ENCODE measurements around the gene IGSF10. TPM values are rescaled to one million over a fixed set of nuclear protein-coding genes. Genes with fewer than 3 reads are reported as not detected.
"Not testable (repeated sequence)": the region's sequence is repeated elsewhere in the genome, so short reads cannot be mapped to it uniquely, and the experiment has no call there.

The IGSF10 gene
- total RNA-seq = 23.2 TPM
- polyA plus RNA-seq = 9.8 TPM

GRCh38 chr3:151460774-151461450, at the start of gene IGSF10:
TSS of gene IGSF10 (minus strand) at chr3:151461061. CDS start at chr3:151458709, 2,352 bp downstream.
- no peaks in the 10 kb centered on the region for H3K4me1 ChIP-seq (ENCODE audit: insufficient read depth)
- H3K4me3 ChIP-seq (ENCODE audit: low read depth, low read length) = peak within 1 kb of the TSS; percentile 35
- DNase-seq (ENCODE audit: extremely low spot score) = no peak
- 12% methylated on average over 40 of the region's 40 CpGs for WGBS
- no peak within 1 kb of the TSS for H3K27ac ChIP-seq (ENCODE audit: low read depth)
- H3K36me3 ChIP-seq (ENCODE audit: insufficient read depth) = no peaks in the 10 kb centered on the region

- not testable (repeated sequence) for H3K27ac ChIP-seq (ENCODE audit: low read depth); H3K4me3 ChIP-seq (ENCODE audit: low read depth, low read length); H3K4me1 ChIP-seq (ENCODE audit: insufficient read depth); H3K36me3 ChIP-seq (ENCODE audit: insufficient read depth); DNase-seq (ENCODE audit: extremely low spot score)
- 94% methylated on average over 11 of the region's 11 CpGs for WGBS
These were observed 48.7 kb upstream of the IGSF10 start for GRCh38 chr3:151509468-151510135.

GRCh38 chr3:151504606-151505005, 43.7 kb upstream of the IGSF10 start:
- no peak for DNase-seq (ENCODE audit: extremely low spot score)
- no peak overlapping the region for H3K27ac ChIP-seq (ENCODE audit: low read depth)
- no peaks in the 10 kb centered on the region for H3K4me1 ChIP-seq (ENCODE audit: insufficient read depth)
- WGBS = 84% methylated on average over 2 of the region's 2 CpGs
- H3K36me3 ChIP-seq (ENCODE audit: insufficient read depth) = no peaks in the 10 kb centered on the region
- H3K4me3 ChIP-seq (ENCODE audit: low read depth, low read length) = no peak overlapping the region

- 71% methylated on average over 1 of the region's 1 CpG for WGBS
- Histone ChIP-seq H3K27ac (ENCODE audit: low read depth) (no peak overlapping the region), H3K36me3 (ENCODE audit: insufficient read depth) (no peaks in the 10 kb centered on the region), H3K4me1 (ENCODE audit: insufficient read depth) (no peaks in the 10 kb centered on the region), H3K4me3 (ENCODE audit: low read depth, low read length) (no peak overlapping the region)
- DNase-seq (ENCODE audit: extremely low spot score) = no peak
These were observed 42.2 kb upstream of the IGSF10 start for GRCh38 chr3:151503074-151503473.

GRCh38 chr3:151501923-151502632, 41.2 kb upstream of the IGSF10 start:
- Histone ChIP-seq H3K4me1 (ENCODE audit: insufficient read depth) (no peaks in the 10 kb centered on the region), H3K27ac (ENCODE audit: low read depth) (peak overlapping the region; percentile 10), H3K4me3 (ENCODE audit: low read depth, low read length) (no peak overlapping the region), H3K36me3 (ENCODE audit: insufficient read depth) (no peaks in the 10 kb centered on the region)
- 40% methylated on average over 4 of the region's 4 CpGs for WGBS
- no peak for DNase-seq (ENCODE audit: extremely low spot score)

GRCh38 chr3:151501171-151501922, 40.5 kb upstream of the IGSF10 start:
- H3K27ac ChIP-seq (ENCODE audit: low read depth) = no peak overlapping the region
- no peaks in the 10 kb centered on the region for H3K36me3 ChIP-seq (ENCODE audit: insufficient read depth)
- 65% methylated on average over 5 of the region's 5 CpGs for WGBS
- no peak for DNase-seq (ENCODE audit: extremely low spot score)
- no peaks in the 10 kb centered on the region for H3K4me1 ChIP-seq (ENCODE audit: insufficient read depth)
- no peak overlapping the region for H3K4me3 ChIP-seq (ENCODE audit: low read depth, low read length)

GRCh38 chr3:151499168-151499567, 38.3 kb upstream of the IGSF10 start:
- no peaks in the 10 kb centered on the region for H3K36me3 ChIP-seq (ENCODE audit: insufficient read depth)
- no peak overlapping the region for H3K4me3 ChIP-seq (ENCODE audit: low read depth, low read length)
- no peaks in the 10 kb centered on the region for H3K4me1 ChIP-seq (ENCODE audit: insufficient read depth)
- no peak for DNase-seq (ENCODE audit: extremely low spot score)
- no peak overlapping the region for H3K27ac ChIP-seq (ENCODE audit: low read depth)
- 37% methylated on average over 3 of the region's 3 CpGs for WGBS

GRCh38 chr3:151491525-151491924, 30.7 kb upstream of the IGSF10 start:
- no peak for DNase-seq (ENCODE audit: extremely low spot score)
- no peak overlapping the region for H3K4me3 ChIP-seq (ENCODE audit: low read depth, low read length)
- 50% methylated on average over 2 of the region's 2 CpGs for WGBS

GRCh38 chr3:151487833-151488232, 27.0 kb upstream of the IGSF10 start:
- DNase-seq (ENCODE audit: extremely low spot score); H3K36me3 ChIP-seq (ENCODE audit: insufficient read depth); H3K4me3 ChIP-seq (ENCODE audit: low read depth, low read length); H3K4me1 ChIP-seq (ENCODE audit: insufficient read depth); H3K27ac ChIP-seq (ENCODE audit: low read depth): not testable (repeated sequence)

More at GRCh38 chr3:151491525-151491924, 30.7 kb upstream of the IGSF10 start:
- Histone ChIP-seq H3K27ac (ENCODE audit: low read depth) (no peak overlapping the region), H3K4me1 (ENCODE audit: insufficient read depth) (no peaks in the 10 kb centered on the region), H3K36me3 (ENCODE audit: insufficient read depth) (no peaks in the 10 kb centered on the region)

GRCh38 chr3:151483961-151484520, 23.2 kb upstream of the IGSF10 start:
- H3K4me3 ChIP-seq (ENCODE audit: low read depth, low read length) = no peak overlapping the region
- 87% methylated on average over 6 of the region's 6 CpGs for WGBS
- DNase-seq (ENCODE audit: extremely low spot score) = no peak
- H3K27ac ChIP-seq (ENCODE audit: low read depth) = no peak overlapping the region
- H3K36me3 ChIP-seq (ENCODE audit: insufficient read depth) = no peaks in the 10 kb centered on the region
- no peaks in the 10 kb centered on the region for H3K4me1 ChIP-seq (ENCODE audit: insufficient read depth)

- 95% methylated on average over 1 of the region's 1 CpG for WGBS
- DNase-seq (ENCODE audit: extremely low spot score) = no peak
- H3K27ac ChIP-seq (ENCODE audit: low read depth) = no peak overlapping the region
- H3K36me3 ChIP-seq (ENCODE audit: insufficient read depth) = no peaks in the 10 kb centered on the region
- no peak overlapping the region for H3K4me3 ChIP-seq (ENCODE audit: low read depth, low read length)
- no peaks in the 10 kb centered on the region for H3K4me1 ChIP-seq (ENCODE audit: insufficient read depth)
These were observed 22.6 kb upstream of the IGSF10 start for GRCh38 chr3:151483488-151483887.

- 97% methylated on average over 2 of the region's 2 CpGs for WGBS
- H3K27ac ChIP-seq (ENCODE audit: low read depth) = no peak overlapping the region
- H3K4me1 ChIP-seq (ENCODE audit: insufficient read depth) = no peaks in the 10 kb centered on the region
- H3K4me3 ChIP-seq (ENCODE audit: low read depth, low read length) = no peak overlapping the region
- no peak for DNase-seq (ENCODE audit: extremely low spot score)
- H3K36me3 ChIP-seq (ENCODE audit: insufficient read depth) = no peaks in the 10 kb centered on the region
These were observed 19.6 kb upstream of the IGSF10 start for GRCh38 chr3:151480492-151480891.

- Histone ChIP-seq H3K27ac (ENCODE audit: low read depth) (no peak overlapping the region), H3K4me3 (ENCODE audit: low read depth, low read length) (no peak overlapping the region), H3K36me3 (ENCODE audit: insufficient read depth) (no peaks in the 10 kb centered on the region), H3K4me1 (ENCODE audit: insufficient read depth) (no peaks in the 10 kb centered on the region)
- 19% methylated on average over 1 of the region's 1 CpG for WGBS
- no peak for DNase-seq (ENCODE audit: extremely low spot score)
These were observed 18.6 kb upstream of the IGSF10 start for GRCh38 chr3:151479452-151479851.

Measured in urinary bladder (tissue), 4 donors.